Activated T-helper 17 cell treated with anti-CD3 and anti-CD28 coated beads, Interleukin-2, amount 50 U/mL, for 72 hours (primary cell): Measurements from ENCODE around the gene HEPACAM2. TPM values are rescaled to one million over a fixed set of nuclear protein-coding genes. Genes with fewer than 3 reads are reported as not detected.

Source experiments
- ATAC-seq: fragments of 150-1000 bp; cut with Tn5 transposase; replicated peaks from 2 replicates; pipeline ENCODE4 v1.10.0; 2021; ENCODE audit warnings: mild to moderate bottlenecking, moderate library complexity
- H3K27ac Mint-ChIP-seq: one replicate; pipeline ENCODE4 v1.8.0; 2022; ENCODE audit warnings: mixed read lengths
- H3K27me3 Mint-ChIP-seq: one replicate; pipeline ENCODE4 v1.8.0; 2022; ENCODE audit warnings: mixed read lengths
- H3K36me3 Mint-ChIP-seq: one replicate; pipeline ENCODE4 v1.8.0; 2022; ENCODE audit warnings: low read depth, mild to moderate bottlenecking, mixed read lengths
- H3K4me1 Mint-ChIP-seq: one replicate; pipeline ENCODE4 v1.8.0; 2022; ENCODE audit warnings: mixed read lengths
- H3K4me3 Mint-ChIP-seq: one replicate; pipeline ENCODE4 v1.8.0; 2022; ENCODE audit warnings: mild to moderate bottlenecking, mixed read lengths
- H3K9me3 Mint-ChIP-seq: one replicate; pipeline ENCODE4 v1.8.0; 2022; ENCODE audit warnings: mixed read lengths
- total RNA-seq, 2 donors: library from RNA; stranded (reverse); gene quantifications; one replicate each; pipeline ENCODE4 v1.2.3, GENCODE V29; 2022

HEPACAM2 gene
- total RNA-seq, 2 donors from 2014 or later: not detected

DNA sequence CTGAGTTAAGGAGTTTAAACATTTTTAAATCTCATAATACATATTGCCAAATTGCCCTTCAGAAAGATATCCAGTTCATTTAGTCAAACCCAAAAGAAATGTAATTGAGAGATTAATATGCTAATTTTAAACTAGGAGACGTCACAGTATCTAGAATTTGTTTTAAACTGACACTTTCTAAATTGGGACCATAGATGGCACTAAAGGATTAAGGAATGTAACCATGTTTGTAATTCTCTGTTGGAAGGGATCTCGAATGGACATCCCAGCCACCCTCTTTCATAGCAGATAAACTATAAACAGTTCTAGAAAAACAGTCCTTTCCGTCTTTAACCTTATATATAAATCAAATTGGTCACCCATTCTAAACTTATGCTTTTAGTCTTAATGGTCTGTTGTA, 48.1 kb downstream of the HEPACAM2 start:
- H3K4me1 Mint-ChIP-seq: no peaks in the 10 kb centered on the region
- H3K27ac Mint-ChIP-seq: no peak overlapping the region
- H3K36me3 Mint-ChIP-seq: no peaks in the 10 kb centered on the region
- no peak for ATAC-seq
- no peak overlapping the region for H3K4me3 Mint-ChIP-seq
- no peaks in the 10 kb centered on the region for H3K9me3 Mint-ChIP-seq
- peaks cover 15% of the 10 kb centered on the region for H3K27me3 Mint-ChIP-seq

DNA sequence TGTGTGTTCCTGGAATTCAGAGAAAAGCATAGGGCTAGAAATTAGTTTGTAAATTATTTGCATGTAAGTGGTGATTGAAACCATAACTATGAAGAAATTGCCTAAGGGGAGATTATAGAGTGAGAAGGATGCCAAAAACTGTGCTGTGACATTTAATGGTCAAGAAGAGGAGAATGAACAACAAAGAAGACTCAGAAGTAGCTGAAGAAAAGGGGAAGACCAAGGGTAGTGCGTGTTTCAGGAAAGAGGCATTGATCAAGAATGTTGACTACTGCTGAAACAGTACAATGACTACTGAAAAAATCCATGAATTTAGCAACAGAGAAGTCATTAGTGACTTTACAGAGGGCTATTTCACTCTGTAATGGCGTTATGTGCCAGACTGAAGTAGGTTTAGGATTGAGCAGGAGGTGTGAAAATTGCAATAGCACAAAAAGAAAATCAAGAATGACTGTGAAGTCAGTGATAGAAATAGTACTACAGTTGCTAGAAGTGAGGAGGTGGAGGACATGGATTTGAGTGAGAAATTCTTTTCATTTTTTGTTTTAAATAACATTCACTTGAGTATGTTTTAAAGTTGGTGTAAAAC, 49.2 kb downstream of the HEPACAM2 start:
- no peaks in the 10 kb centered on the region for H3K9me3 Mint-ChIP-seq
- H3K36me3 Mint-ChIP-seq: no peaks in the 10 kb centered on the region
- no peak overlapping the region for H3K4me3 Mint-ChIP-seq
- peaks cover 15% of the 10 kb centered on the region for H3K27me3 Mint-ChIP-seq
- H3K27ac Mint-ChIP-seq: no peak overlapping the region
- no peak for ATAC-seq
- no peaks in the 10 kb centered on the region for H3K4me1 Mint-ChIP-seq

DNA sequence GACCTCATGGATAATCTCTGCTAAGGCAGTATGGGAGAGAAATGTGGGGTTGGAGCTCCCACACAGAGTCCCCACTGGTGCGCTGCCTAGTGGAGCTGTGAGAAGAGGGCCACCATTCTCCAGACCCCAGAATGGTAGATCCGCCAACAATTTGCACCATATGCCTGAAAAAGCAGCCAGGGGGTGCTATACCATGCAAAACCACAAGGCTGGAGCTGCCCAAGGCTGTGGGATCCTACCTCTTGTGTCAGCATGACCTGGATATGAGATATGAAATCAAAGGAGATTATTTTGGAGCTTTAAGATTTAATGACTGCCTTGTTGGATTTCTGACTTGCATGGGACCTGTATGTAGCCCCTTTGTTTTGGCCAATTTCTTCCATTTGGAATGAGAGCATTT, 51.0 kb downstream of the HEPACAM2 start:
- peaks cover 13% of the 10 kb centered on the region for H3K27me3 Mint-ChIP-seq
- no peaks in the 10 kb centered on the region for H3K36me3 Mint-ChIP-seq
- peaks cover 4% of the 10 kb centered on the region for H3K9me3 Mint-ChIP-seq
- no peak for ATAC-seq
- H3K4me3 Mint-ChIP-seq: no peak overlapping the region
- H3K4me1 Mint-ChIP-seq: no peaks in the 10 kb centered on the region
- H3K27ac Mint-ChIP-seq: no peak overlapping the region

DNA sequence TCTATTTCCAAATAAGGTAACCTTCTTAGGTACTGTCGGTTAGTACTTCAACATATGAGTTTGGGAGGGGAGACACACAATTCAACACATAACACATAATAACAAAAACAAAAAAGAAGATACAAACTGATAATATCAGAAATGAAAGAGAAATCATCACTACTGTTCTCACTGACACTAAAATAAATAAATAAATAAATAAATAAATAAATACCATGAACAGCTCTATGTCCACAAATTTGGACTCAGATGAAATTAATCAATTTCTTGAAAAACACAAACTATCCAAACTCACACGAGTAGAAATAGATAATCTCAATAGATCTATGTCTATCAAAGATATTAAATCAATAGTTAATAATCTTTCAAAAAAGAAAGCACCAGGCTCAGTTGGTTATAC, 53.6 kb downstream of the HEPACAM2 start:
- Mint-ChIP-seq H3K4me3 (no peak overlapping the region), H3K36me3 (no peaks in the 10 kb centered on the region), H3K4me1 (no peaks in the 10 kb centered on the region), H3K9me3 (peaks cover 12% of the 10 kb centered on the region), H3K27ac (no peak overlapping the region), H3K27me3 (peaks cover 13% of the 10 kb centered on the region)
- ATAC-seq: no peak

DNA sequence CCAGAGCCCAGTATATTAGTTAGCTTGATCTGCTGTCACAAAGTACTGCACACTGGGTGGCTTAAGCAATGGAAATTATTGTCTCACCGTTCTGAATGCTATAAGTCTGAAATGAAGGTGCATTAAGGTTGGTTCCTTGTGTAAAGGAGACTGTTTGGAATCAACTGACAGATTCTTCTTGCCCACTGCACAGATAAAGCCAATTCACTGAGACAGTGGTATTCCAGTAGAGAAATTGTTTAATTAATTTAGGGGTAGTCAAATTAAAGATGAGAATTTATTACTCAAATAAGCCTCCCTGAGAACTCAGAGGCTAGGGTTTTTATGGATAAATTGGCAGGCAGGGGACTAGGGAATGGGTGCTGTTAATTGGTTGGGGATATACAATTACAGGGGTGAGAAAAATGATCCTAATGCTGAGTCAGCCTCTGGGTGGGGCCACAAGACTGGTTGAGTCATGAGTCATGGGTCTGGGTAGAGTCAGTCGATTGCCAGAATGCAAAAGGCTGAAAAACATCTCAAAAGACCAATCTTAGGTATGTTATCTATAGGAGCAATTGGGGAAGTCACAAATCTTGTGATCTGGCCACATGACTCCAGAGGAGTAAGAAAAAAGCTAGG, 54.6 kb downstream of the HEPACAM2 start:
- ATAC-seq: no peak
- H3K4me1 Mint-ChIP-seq: no peaks in the 10 kb centered on the region
- peaks cover 5% of the 10 kb centered on the region for H3K27me3 Mint-ChIP-seq
- no peak overlapping the region for H3K4me3 Mint-ChIP-seq
- peaks cover 18% of the 10 kb centered on the region for H3K9me3 Mint-ChIP-seq
- H3K36me3 Mint-ChIP-seq: no peaks in the 10 kb centered on the region
- H3K27ac Mint-ChIP-seq: no peak overlapping the region

DNA sequence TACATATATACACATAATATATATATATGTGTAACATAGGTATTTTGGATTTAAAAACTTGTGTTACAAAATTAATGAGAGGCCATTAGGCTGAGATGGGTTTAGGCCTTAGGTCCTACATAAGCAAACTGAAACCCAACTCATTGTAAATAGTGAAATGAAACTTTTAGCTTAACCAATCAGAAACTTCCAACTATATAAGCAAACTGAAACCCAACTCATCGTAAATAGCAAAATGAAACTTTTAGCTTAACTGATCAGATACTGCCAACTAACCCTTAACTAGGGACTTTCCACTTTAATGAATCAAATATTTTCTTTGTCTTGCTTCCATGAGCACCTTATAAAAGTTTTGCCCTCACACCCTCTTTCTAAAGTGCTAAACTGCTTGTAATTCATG, 60.8 kb downstream of the HEPACAM2 start:
- no peaks in the 10 kb centered on the region for H3K36me3 Mint-ChIP-seq
- H3K4me3 Mint-ChIP-seq: peak overlapping the region; percentile 15
- peak; percentile 92 for ATAC-seq
- H3K9me3 Mint-ChIP-seq: peaks cover 24% of the 10 kb centered on the region
- no peaks in the 10 kb centered on the region for H3K27me3 Mint-ChIP-seq
- peak overlapping the region; percentile 37 for H3K27ac Mint-ChIP-seq
- H3K4me1 Mint-ChIP-seq: no peaks in the 10 kb centered on the region

DNA sequence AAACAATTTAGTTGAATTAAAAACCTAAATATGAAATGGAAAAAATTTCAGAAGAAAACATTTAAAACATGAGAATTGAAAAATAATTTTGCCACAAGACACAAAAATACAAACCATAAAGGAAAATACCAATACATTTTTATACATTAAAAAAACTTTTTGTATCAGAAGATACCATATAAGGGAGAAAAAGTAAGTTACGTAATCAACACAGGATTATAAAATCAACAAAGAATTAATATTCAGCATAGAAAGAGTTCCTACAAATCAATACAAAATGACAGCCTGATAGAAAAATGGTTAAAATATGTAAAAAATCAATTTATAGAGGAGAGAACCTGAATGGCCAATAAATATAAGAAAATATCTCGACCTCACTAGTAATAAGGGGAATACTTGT, 61.5 kb downstream of the HEPACAM2 start:
- no peaks in the 10 kb centered on the region for H3K4me1 Mint-ChIP-seq
- H3K36me3 Mint-ChIP-seq: no peaks in the 10 kb centered on the region
- no peak overlapping the region for H3K4me3 Mint-ChIP-seq
- H3K27ac Mint-ChIP-seq: no peak overlapping the region
- ATAC-seq: no peak
- H3K27me3 Mint-ChIP-seq: no peaks in the 10 kb centered on the region
- H3K9me3 Mint-ChIP-seq: peaks cover 24% of the 10 kb centered on the region

DNA sequence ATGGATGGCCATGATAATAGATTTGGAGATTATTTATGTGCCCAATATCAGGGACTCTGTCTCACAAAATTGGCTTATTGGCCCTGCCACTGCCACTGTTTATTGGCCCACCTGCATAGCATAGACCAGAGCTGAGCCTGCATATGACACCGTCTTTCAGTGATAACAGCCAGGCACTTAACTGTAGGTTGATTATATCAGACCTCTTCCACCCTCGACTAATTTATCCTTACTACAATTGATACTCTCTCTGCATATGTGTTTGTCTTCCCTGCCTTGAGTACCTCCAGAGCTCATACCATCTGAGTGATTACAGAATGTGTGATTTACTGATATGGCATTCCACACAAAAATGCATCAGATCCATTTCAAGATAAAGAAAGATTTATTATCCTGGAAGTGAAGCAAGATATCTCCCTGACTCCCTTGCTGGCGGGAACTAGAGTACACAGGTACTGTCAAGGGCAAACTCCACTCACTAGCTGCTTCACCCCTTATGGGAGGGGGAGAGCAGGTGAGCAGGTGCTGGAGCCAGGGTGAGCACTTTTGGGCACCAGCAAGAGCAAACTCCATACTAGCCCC, 65.0 kb downstream of the HEPACAM2 start:
- H3K36me3 Mint-ChIP-seq: no peaks in the 10 kb centered on the region
- peaks cover 11% of the 10 kb centered on the region for H3K9me3 Mint-ChIP-seq
- no peak for ATAC-seq
- no peak overlapping the region for H3K27ac Mint-ChIP-seq
- H3K27me3 Mint-ChIP-seq: no peaks in the 10 kb centered on the region
- no peaks in the 10 kb centered on the region for H3K4me1 Mint-ChIP-seq
- H3K4me3 Mint-ChIP-seq: no peak overlapping the region

DNA sequence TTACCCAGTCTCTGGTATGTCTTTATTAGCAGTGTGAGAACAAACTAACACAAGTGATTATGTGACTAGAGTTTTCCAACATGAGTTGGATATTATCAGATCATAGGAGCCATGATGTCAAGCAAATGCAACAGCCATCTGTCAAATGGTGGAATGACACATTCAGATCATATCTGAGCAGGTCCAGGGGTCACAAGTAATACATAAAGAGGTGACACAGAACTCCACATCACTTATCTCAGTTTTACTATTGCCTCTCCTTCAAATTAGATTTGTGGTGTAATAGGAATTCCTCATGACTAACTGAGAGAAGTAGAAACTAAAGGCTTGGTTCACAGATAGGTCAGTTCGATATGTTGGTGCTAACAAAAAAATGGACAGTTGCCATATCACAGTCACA, 65.9 kb downstream of the HEPACAM2 start:
- Mint-ChIP-seq H3K36me3 (no peaks in the 10 kb centered on the region), H3K27me3 (no peaks in the 10 kb centered on the region), H3K4me1 (no peaks in the 10 kb centered on the region), H3K9me3 (peaks cover 11% of the 10 kb centered on the region), H3K27ac (peak overlapping the region; percentile 18), H3K4me3 (no peak overlapping the region)
- ATAC-seq: peak; percentile 82

DNA sequence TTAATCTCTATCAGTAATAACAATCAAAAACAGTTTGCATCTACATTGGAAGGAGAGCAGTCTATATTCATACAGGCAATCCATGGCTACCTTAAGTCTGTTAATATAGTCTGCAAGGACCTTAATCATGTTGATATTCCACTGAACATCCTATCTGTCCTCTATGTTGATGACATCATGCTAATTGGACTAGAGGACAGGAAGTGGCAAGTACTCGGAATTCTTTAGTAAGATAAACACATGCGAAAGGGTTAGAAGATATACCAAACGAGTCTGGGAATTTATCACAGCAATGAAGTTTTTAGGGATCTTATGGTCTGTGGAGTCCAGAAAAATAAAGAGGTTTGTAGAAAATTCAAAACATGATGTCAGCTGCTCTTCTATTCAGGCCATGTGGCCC, 66.8 kb downstream of the HEPACAM2 start:
- H3K27me3 Mint-ChIP-seq: no peaks in the 10 kb centered on the region
- no peak for ATAC-seq
- peaks cover 11% of the 10 kb centered on the region for H3K9me3 Mint-ChIP-seq
- H3K36me3 Mint-ChIP-seq: no peaks in the 10 kb centered on the region
- H3K4me3 Mint-ChIP-seq: no peak overlapping the region
- no peaks in the 10 kb centered on the region for H3K4me1 Mint-ChIP-seq
- H3K27ac Mint-ChIP-seq: no peak overlapping the region

DNA sequence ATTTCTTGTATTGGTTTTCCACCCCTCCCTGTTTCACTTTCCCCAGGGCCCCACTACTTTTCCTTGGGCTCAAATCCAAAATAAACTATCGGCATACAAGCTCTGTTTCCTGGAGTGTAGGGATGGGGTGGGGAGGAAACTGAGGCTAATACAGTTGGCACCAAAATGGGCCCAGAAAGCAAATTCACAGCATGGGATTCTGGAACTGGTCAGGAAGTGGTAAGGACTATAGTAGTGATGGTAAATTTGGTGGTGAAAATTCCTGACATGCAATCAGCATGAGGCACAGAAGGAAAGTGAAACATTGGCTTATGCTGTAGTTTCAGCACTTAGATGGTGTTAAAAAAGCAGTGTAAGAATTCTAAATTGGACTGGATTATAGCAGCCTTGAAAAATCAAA, 69.4 kb downstream of the HEPACAM2 start:
- no peaks in the 10 kb centered on the region for H3K36me3 Mint-ChIP-seq
- peaks cover 3% of the 10 kb centered on the region for H3K9me3 Mint-ChIP-seq
- no peak overlapping the region for H3K4me3 Mint-ChIP-seq
- H3K4me1 Mint-ChIP-seq: no peaks in the 10 kb centered on the region
- H3K27me3 Mint-ChIP-seq: no peaks in the 10 kb centered on the region
- H3K27ac Mint-ChIP-seq: no peak overlapping the region
- ATAC-seq: no peak

DNA sequence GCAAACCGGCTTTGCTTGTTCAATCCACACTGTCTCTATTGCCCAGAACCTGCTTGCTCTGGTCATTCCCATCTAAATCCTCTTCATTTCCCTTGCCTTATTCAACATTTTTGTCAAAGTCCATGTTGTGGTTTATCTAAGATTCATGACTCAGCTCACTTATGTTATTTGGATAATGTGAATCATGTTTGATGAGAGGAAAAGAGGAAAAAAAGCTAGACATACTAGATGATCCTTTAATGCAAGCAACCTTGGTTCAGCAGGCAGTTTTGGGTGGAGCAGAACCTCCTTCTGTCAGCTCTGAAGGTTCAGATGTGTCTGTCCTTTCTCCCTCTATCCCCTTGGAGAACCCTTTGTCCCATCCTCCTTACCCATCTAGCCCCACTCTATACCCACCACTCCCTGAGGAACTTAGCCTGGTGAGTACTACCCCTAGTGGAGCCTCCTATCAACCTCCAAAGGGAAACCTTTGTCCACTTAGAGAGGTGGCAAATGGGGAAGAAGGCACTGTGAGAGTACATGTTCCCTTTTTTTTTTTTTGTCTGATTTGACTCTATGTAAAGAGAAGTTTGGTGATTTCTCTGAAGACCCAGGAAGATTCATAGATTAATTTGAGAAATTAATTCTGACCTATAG, 76.0 kb downstream of the HEPACAM2 start:
- no peaks in the 10 kb centered on the region for H3K27me3 Mint-ChIP-seq
- no peak overlapping the region for H3K4me3 Mint-ChIP-seq
- no peaks in the 10 kb centered on the region for H3K36me3 Mint-ChIP-seq
- H3K4me1 Mint-ChIP-seq: peaks cover 23% of the 10 kb centered on the region
- peak overlapping the region; percentile 49 for H3K27ac Mint-ChIP-seq
- peaks cover 6% of the 10 kb centered on the region for H3K9me3 Mint-ChIP-seq
- no peak for ATAC-seq

DNA sequence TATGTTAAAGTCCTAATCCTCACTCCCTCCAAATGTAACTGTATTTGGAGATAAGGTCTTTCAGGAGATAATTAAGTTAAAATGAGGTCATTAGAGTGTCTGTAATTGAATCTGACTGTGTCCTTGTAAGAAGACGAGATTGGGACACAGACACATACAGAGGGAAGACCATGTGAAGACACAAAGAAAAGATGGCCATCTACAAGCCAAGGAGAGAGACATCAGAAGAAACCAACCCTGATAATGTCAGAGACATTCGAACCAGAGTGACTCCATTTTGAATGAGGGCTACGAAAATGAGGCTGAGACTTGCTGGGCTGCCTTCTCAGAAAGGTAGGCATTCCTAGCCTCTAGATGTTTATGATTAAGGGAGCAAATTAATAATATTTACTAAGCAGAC, 77.5 kb downstream of the HEPACAM2 start:
- Mint-ChIP-seq H3K27me3 (no peaks in the 10 kb centered on the region), H3K36me3 (no peaks in the 10 kb centered on the region), H3K4me1 (peaks cover 23% of the 10 kb centered on the region), H3K9me3 (peaks cover 6% of the 10 kb centered on the region), H3K27ac (peak overlapping the region; percentile 98), H3K4me3 (peak overlapping the region; percentile 92)
- no peak for ATAC-seq

DNA sequence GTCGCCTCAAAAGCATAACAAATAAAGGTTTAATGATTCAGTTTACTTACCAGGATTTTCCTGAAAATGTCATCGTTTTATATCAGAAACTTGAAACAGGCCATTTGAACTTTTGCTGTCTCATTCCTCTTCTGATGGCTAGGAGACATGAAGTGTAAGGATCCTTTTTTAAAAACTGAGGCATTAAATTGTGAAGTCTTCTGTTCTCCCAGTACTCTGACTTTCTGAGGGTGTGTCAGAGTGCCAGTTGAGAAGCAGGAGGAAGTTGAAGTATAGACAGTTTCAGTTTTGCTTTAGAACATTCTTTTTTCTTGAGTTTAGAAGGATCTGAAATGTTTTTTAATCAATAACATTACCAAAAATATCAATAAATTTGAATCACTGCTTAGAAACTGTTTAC, 78.1 kb downstream of the HEPACAM2 start, which contains the start of gene SAMD9L:
SAMD9L (minus strand) TSS at position 242 of the 400 bp plus-strand sequence. CDS start 12,414 bp downstream, outside the sequence.
- H3K27me3 Mint-ChIP-seq: no peaks in the 10 kb centered on the region
- peaks cover 6% of the 10 kb centered on the region for H3K9me3 Mint-ChIP-seq
- H3K27ac Mint-ChIP-seq: peak within 1 kb of the TSS; percentile 98
- H3K4me3 Mint-ChIP-seq: peak within 1 kb of the TSS; percentile 92
- ATAC-seq: peak; percentile 63
- no peaks in the 10 kb centered on the region for H3K36me3 Mint-ChIP-seq
- peaks cover 26% of the 10 kb centered on the region for H3K4me1 Mint-ChIP-seq

DNA sequence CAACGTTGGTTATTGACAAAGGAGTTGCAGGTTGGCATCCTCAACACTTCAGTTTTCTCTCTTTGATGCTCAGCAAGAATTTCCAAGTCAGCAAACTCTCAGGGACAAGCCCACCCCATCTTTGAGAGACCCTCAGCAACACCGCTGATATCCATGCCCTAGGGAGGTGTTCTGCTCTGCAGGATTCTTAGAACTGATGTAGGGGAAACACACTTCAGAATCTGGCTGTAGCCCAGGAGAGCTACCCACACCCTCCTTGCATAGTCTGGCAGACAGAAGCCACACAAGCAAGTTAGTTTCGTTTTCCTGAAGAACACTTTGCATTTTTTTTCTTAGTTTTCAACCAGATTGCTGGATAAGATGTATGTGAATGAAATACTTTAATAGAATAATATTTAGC, 78.9 kb downstream of the HEPACAM2 start:
- peak; percentile 88 for ATAC-seq
- Mint-ChIP-seq H3K4me3 (peak overlapping the region; percentile 92), H3K27ac (peak overlapping the region; percentile 98), H3K9me3 (peaks cover 6% of the 10 kb centered on the region), H3K36me3 (no peaks in the 10 kb centered on the region), H3K4me1 (peaks cover 26% of the 10 kb centered on the region), H3K27me3 (no peaks in the 10 kb centered on the region)
